Measurements from ENCODE around the gene PSORS1C1.

The PSORS1C1 gene

GRCh38 chr6:31172973-31173384 lies 58.4 kb downstream of the PSORS1C1 start:
- H3K27ac ChIP-seq, result no peak overlapping the region
- H3K4me1 ChIP-seq (ENCODE audit: control insufficient read depth in 1 of 2, insufficient read depth in 1 of 2, low read depth in 1 of 2, low read length in 1 of 2), result no peaks in the 10 kb centered on the region
- no peaks in the 10 kb centered on the region for H3K9me3 ChIP-seq
- H3K4me3 ChIP-seq (ENCODE audit: low read depth in 1 of 2, low read length in 1 of 2), result no peak overlapping the region
- no peaks in the 10 kb centered on the region for H3K36me3 ChIP-seq
- no peak for TF ChIP-seq CTCF (IDR thresholded peaks at IDR 0.05)
- H3K27me3 ChIP-seq, result no peaks in the 10 kb centered on the region

DNA sequence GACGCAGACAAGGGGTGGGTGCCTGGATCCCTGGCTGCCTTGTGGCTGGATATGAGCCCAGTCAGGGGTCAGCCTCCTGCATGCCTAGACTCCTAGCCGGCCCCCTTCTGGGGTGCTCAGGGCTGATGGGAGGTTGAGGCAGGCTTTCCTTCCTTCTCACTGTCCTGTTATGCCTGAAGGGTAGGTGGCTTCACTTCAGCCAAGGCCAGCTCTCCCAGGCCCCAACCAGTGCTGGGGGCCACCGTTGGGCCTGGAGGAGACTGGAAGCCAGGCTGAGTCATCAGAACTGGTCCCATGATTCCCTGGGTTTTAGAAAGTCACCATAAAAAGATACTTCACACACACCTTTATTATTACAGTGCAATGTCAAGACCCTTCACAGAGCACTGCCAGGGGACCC lies 58.8 kb downstream of the PSORS1C1 start:
- Histone ChIP-seq H3K27me3 (no peaks in the 10 kb centered on the region), H3K36me3 (no peaks in the 10 kb centered on the region), H3K27ac (no peak overlapping the region), H3K9me3 (no peaks in the 10 kb centered on the region), H3K4me3 (ENCODE audit: low read depth in 1 of 2, low read length in 1 of 2) (no peak overlapping the region), H3K4me1 (ENCODE audit: control insufficient read depth in 1 of 2, insufficient read depth in 1 of 2, low read depth in 1 of 2, low read length in 1 of 2) (no peaks in the 10 kb centered on the region)
- no peak for TF ChIP-seq CTCF (IDR thresholded peaks at IDR 0.05)

- Histone ChIP-seq H3K4me1 (ENCODE audit: control insufficient read depth in 1 of 2, insufficient read depth in 1 of 2, low read depth in 1 of 2, low read length in 1 of 2) (no peaks in the 10 kb centered on the region), H3K9me3 (no peaks in the 10 kb centered on the region), H3K27me3 (no peaks in the 10 kb centered on the region), H3K27ac (no peak overlapping the region), H3K36me3 (no peaks in the 10 kb centered on the region), H3K4me3 (ENCODE audit: low read depth in 1 of 2, low read length in 1 of 2) (no peak overlapping the region)
- TF ChIP-seq CTCF (IDR thresholded peaks at IDR 0.05), result no peak
These were observed 59.8 kb downstream of the PSORS1C1 start for GRCh38 chr6:31174378-31174777.

GRCh38 chr6:31175971-31176370 lies 61.4 kb downstream of the PSORS1C1 start:
- Histone ChIP-seq H3K4me3 (ENCODE audit: low read depth in 1 of 2, low read length in 1 of 2) (no peak overlapping the region), H3K9me3 (no peaks in the 10 kb centered on the region), H3K36me3 (no peaks in the 10 kb centered on the region), H3K4me1 (ENCODE audit: control insufficient read depth in 1 of 2, insufficient read depth in 1 of 2, low read depth in 1 of 2, low read length in 1 of 2) (no peaks in the 10 kb centered on the region), H3K27me3 (no peaks in the 10 kb centered on the region), H3K27ac (no peak overlapping the region)
- no peak for TF ChIP-seq CTCF (IDR thresholded peaks at IDR 0.05)

- no peak for TF ChIP-seq CTCF (IDR thresholded peaks at IDR 0.05)
- H3K9me3 ChIP-seq, result no peaks in the 10 kb centered on the region
- H3K4me1 ChIP-seq (ENCODE audit: control insufficient read depth in 1 of 2, insufficient read depth in 1 of 2, low read depth in 1 of 2, low read length in 1 of 2), result no peaks in the 10 kb centered on the region
- no peak overlapping the region for H3K27ac ChIP-seq
- no peaks in the 10 kb centered on the region for H3K27me3 ChIP-seq
- H3K36me3 ChIP-seq, result no peaks in the 10 kb centered on the region
- H3K4me3 ChIP-seq (ENCODE audit: low read depth in 1 of 2, low read length in 1 of 2), result no peak overlapping the region
These were observed 63.8 kb downstream of the PSORS1C1 start for GRCh38 chr6:31178143-31179041.
